GM12891 (cell line): ENCODE results near the gene DAB1.

Source experiments
- POLR2A ChIP-seq: IDR thresholded peaks from 2 replicates; pipeline ENCODE4 v1.6.1; 2011; ENCODE audit warnings: low read depth, low read length, control low read depth
- TAF1 ChIP-seq: IDR thresholded peaks from 2 replicates; pipeline ENCODE4 v1.6.1; 2011; ENCODE audit warnings: low read depth, low read length, control low read depth

- no peak for TF ChIP-seq TAF1
- no peak for TF ChIP-seq POLR2A
Observed at GRCh38 chr1:57423656-57424211, at the start of gene DAB1.
